Hematopoietic multipotent progenitor cell treated with erythropoietin and hydrocortisone succinate and interleukin-3 and kit ligand, for 4 days (in vitro differentiated cells): Measurements from ENCODE around the gene TMC6.
A peak's percentile ranks its signal among the peaks of the same experiment; 100 is the strongest.
"Not testable (repeated sequence)": the region's sequence is repeated elsewhere in the genome, so short reads cannot be mapped to it uniquely, and the experiment has no call there.

Source experiments
- DNase-seq: peaks from one replicate; pipeline ENCODE4 v3.0.0-alpha.2; 2015

Gene TMC6

DNA sequence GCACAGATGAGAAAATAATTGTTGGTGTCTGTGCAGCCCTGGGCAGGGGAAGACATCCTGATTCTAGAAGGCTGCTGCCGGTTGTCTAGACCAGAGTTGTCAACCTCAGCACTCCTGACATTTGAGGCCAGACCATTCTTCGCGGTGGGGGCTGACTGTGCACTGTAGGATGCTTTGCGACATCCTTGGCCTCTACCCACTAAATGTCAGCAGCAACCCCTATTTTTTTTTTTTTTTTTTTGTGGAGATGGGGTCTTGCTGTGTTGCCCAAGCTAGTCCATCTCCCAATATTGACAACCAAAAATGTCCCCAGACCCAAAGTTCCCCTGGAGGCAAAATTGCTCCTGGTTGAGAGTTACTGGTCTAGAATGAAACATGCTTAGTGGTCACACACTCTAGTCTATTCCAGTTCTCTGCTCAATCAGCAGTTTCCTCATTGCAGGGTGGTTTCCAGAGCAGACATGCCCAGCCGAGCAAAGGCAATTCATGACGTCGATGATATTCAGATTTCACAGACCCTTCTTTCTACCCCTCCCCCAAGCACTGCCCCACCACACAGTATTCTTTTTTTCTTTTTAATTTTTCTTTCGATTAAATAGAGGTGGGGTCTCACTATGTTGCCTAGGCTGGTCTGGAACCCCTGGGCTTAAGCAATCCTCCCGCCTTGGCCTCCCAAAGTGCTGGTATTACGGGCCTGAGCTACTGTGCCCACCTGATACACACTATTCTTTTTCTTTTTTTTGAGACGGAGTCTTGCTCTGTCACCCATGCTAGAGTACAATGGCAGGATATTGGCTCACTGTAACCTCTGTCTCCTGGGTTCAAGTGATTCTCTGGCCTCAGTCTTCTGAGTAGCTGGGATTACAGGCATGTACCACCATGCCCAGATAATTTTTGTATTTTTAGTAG lies 26.6 kb upstream of the TMC6 start:
- peak; percentile 86 for DNase-seq

DNA sequence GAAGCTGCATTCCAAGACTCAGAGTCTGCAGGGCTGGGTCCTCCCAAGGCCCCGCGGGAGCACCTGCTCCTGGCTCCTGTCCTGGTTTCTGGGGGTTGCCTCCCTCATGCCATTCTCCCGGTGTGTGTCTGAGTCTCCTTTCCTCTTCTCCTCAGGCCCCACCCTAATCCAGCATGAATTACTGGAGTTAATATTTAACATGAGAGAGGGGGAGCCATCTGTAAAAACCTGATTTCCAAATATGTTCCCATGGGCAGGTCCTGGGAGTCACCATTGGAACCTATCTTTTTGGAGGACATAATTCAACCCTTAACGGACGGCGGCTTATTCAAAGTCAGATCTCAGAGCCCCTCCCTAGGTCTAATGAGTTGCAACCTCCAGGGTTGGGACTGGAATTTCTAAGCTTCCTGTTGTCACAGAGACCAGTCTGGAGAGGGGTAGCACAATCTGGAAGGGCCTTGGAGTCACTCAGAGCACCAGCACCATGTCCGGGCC lies 23.0 kb upstream of the TMC6 start:
- DNase-seq: no peak

DNA sequence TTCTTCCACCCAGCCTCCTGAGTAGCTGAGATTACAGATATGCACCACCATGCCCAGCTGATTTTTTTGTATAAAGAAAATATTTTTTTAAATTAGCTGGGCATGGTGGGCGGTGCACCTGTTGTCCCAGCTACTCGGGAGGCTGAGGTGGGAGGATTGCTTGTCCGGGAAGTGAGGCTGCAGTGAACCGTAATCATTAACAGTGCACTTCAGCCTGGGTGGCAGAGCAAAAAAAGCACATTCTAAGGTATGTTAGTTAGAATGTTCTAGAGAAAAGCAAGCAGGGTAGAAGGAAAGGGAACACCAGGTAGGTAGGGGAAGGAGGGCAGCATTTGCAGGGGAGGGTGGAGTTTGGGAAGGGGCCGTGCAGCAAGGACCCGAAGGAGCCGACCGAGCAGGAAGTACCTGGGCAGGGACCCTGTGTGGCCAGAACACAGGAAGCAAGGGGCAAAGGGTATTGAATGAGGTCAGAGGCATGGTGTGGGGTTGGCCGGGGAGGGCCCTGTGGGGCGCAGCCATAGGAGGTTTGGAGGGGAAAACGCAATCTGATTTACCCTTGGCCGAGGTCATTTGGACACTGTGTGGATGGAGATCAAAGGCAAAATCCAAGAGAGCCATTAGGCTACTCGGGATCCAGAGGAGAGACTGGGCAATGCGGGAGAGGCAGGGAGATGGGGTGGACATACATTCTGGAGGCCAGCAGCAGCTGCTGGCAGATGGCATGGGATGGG lies 19.9 kb upstream of the TMC6 start:
- DNase-seq: no peak

DNA sequence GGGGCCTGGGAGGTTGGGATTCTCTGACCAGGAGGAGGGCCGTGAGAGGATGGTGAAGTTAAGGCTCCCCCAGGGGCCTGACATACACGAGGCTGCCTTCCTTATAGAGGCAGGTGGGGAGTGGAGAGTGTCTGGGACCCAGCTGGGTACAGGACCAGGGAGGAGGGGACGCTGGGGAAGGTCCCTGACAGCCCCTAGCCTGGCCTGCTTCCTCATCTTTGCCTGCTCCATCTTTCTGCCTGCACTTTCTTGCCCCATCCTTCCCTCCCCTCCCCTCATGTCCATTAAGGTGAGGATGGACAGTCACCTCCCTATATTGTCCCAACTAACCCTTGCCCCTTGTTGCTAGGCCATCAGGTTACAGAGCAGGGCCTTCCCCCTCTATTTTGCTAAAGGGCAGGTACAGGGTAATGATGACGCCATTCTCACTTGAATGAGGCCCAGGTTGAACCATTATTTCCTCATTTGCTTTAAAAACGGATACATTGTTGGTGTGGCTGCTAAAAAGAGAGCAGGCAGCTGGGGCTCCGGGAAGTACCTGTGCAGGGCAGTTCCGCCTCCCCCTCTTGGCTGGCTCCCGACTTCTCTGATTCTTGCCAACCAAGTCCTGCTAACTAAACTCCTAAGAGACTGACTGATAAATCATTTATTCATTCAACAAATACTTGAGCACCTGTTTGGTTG lies 18.9 kb upstream of the TMC6 start:
- DNase-seq: no peak

DNA sequence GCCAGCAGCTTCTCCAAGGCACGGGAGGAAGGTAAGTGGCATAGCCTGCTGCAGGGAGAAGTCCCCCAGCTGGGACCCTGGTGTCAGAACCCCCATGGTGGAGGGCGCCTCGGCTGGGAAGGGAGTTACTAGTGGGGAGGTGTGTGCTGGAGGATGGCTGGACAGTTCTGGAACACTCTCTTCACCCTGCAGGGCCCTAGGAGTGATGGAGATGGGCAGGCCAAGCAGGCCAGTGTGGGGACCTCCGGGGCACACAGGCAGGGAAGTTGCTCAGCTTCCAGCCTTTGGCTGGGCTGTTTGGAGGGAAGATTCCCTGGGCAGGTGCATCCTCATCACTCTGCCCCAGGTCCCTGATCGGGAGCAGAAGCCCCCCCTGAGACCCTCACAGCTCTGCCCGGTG lies 18.3 kb upstream of the TMC6 start:
- no peak for DNase-seq

DNA sequence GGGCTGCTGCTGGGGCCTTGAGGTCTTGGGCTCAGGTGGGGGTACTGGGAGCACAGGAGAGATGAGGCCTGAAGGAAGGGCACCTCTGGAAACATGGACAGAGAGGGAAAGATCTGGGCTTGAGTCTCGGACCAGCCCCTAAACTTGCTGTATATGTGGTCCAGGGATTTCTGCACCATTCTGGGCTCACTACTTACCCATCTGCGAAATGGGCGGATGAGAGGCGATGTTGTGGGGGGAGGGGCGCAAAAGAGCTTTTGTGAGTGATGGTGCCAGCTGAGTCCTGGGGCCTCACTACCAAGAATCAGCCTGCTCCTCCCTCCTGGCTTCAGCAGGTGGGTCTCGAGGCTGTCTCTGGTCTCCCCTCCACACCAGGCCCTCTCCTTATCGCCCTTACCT lies 17.9 kb upstream of the TMC6 start:
- DNase-seq: no peak

DNA sequence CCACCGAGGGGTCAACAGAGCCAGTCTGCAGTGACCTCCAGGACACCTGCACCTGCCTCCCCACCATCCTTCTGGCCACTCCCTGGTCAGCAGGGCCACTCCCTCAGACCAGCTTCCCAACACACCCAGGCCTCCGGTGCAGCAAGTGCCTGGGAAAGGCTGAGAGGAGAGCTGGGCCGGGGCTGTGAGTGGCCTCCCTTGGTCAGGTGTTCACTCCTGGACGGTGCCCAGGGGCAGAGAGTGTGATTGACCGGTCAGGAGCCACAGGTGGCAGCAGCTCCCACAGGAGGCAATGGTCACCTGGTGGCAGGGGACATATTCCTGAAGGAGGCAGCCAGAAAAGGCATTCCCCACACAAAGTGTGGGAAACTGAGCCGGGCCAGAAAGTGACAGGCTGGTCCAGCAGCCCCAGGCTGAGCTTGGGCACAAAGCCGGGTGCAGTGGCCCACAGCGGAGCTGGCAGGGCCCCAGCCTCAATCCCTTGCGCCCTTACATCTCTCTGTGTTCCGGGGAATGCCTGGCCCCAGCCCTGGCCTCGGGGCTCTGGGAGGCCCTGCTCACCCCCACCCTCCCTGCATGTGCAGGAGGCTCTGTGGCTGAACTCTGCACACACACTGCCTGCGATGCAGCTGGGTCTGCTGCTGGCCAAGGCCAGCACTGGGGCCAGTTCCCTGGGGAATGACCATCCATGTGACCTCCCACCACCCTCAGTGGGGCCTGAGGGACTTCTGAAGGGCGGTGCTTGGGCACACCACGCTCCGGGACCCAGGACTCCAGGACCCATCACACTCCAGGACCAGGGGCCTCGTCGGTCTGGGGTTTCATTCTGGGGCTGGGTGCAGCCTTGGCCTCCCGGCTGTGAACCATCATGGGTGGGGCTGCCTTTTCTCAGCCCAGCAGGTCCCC lies 16.4 kb upstream of the TMC6 start:
- no peak for DNase-seq

DNA sequence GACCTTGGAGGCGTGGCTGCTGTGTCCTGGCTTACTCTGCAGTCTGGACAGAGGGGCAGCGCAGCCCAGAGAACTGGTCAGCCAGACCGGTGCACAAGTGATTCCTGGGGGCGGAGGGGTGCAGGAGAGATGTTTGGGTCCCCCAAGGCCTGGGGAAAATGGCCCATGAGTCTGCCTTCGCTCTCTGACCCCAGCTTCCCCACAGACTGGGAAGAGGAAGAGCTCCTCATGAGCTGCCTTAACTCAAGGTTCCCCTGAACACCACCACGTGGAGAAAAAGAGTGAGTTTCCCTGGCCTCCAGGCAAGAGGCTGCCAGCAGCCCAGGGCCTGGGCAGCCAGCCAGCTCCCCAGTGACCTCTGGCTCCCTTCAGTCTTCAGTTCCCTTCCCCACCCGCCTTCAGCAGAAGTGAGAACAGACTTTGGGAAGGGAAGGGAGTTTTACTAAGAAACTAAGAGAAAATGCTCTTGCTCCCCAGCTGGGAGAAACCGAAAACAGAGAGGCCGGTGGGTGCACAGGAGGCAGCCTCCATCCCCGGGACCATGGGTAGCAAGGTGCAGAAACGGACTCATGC lies 15.7 kb upstream of the TMC6 start:
- DNase-seq: peak; percentile 91

DNA sequence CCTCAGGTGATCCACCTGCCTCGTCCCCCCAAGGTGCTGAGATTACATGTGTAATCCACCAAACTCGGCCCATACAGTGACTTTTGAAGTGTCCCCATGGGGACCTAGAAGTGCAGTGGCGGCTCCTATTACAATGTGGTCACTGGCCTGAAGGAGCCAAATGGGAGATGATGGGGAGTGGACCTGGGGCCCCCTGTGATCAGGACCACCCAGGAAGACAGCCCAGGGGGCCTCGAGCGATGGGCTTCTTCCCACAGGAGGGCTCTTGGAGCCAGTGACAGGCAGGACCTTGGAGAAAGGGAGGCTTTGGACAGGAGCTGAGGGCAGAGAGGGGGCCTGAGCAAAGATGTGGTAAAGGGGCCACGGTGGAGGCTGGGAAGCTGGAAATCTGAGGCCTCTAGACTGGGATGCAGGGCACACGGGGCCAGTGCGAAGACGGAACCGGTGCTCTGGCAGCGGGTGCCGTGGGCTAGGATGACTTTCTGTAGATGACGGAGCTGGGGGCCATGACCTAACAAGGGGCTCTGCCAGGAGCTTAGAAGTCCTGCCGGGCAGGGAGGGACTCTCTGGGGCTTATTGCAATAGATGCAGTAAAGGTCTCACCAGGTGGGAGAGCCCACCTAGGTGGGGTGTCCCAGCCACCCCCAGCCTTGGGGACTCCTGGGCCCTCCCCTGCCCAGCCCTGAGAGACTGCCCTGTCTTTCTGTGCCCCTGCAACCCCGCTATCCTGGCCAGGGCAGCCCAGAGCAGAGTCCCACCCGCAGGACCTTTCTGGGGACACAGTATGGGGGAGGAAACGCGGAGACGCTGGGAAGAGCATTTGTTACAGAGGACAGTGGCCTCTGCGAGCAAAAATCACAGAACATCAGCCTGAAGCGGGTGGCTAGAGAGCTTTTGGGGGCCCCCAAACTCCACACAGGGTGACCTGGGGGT lies 14.9 kb upstream of the TMC6 start:
- DNase-seq: no peak

DNA sequence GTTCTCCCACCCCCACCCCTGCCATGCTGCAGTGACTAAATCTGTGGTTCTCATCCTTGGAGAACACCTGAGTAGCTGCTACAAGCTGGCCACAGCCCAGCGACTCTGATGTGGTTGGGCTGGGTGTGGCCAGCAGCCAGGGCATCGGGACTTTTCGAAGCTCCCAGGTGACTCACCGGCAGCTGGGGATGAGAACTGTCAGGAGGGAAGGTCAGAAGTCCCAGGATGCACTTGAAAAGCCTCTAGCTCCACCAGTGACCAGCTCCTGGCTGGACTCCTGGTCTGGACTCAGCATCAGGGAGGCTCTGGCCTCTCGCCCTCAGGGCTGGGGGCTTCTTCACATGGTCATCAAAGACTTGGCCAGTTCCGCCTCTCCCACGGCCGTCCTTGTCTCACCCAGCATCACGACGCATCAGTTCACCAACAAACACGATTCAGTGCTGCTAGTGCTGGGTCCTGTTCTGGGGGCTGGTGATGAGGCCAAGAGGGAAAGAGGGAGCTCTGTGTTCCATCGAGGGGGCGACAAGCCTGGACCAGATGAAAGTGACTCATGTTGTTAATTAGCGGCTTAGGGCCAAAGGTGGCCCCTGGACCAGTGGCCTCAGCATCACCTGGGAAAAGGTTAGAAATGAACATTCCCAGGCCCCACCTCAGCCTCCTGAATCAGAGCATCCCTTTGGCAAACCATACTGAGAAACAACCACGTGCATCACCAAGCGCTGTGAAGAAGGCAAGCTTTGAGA lies 13.7 kb upstream of the TMC6 start:
- no peak for DNase-seq

DNA sequence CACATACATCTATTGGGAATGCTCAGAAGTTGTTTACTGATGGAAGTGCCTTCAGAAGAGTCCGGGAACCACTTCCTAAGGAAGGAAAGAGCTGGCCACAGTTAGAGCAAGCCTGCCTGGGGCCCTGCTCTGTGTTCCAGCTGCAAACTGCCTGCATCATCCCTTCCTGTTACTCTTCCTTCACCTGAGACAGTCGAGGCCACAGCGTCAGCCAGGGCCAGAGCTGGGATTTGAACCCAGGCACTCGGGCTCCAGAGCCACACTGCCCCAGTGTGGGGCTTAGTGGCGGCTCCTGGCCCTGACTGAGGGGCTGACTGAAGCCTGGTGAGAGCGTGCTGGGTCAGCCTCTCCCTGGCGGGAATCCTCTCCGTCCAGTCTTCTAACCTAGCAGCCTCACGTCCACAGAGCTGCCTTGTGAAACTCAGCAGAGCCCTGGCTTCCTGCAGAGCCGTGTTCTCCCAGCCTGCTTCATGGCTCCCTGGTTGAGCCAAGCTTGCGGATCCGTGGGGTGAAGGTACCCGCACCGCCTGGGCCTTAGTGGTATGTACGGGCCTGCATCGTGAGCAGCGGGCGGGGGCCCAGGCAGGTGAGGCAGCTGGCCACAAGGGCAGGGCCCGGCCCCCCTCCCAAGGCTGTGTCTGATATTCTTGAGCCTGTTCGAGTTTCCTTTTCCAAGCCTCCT lies 13.0 kb upstream of the TMC6 start:
- no peak for DNase-seq

DNA sequence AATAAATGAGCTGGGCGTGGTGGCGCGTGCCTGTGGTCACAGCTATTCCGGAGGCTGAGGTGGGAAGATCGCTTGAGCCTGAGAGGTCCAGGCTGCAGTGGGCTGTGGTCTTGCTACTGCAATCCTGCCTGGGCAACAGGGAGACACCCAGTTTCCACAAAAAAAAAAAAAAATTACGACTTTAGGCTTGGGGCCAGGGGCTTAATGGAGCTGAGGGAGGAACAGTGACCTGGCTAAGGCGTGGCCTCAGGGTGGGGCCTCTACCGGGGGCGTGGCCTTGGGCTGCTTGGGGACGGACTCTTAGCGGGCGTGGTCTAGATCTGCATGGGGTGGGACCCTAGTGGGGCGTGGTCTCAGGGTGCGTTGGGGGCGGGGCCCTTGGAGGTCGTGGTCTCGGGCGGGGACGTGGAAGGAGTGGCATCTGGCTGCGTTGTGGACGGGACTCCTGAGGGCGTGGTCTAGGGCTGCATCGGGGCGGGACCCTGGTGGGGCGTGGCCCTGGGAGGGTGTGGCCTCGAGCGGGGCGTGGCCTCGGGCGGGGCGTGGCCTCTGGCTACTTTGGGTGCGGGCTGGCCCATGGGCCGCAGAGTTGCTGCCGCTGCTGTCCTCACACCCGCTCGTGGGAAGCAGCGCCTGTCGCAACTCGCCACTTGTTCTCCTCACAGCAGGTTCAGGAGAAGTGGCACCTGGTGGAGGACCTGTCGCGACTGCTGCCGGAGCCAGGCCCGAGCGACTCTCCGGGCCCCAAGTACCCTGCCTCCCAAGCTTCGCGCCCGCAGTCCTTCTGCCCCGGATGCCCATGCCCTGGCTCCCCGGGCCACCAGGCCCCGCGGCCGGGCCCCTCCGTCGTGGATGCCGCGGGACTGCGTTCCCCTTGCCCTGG lies 11.9 kb upstream of the TMC6 start:
- DNase-seq: peak; percentile 100

DNA sequence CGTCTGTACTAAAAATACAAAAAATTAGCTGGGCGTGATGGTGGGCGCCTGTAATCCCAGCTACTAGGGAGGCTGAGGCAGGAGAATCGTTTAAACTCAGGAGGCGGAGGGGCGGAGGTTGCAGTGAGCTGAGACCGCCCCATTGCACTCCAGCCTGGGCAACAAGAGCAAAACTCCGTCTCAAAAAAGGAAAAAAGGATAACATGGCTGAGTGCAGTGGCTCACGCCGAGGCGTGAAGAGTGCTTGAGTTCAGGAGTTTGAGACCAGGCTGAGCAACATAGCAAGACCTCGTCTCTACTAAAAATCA lies 11.3 kb upstream of the TMC6 start:
- not testable (repeated sequence) for DNase-seq

DNA sequence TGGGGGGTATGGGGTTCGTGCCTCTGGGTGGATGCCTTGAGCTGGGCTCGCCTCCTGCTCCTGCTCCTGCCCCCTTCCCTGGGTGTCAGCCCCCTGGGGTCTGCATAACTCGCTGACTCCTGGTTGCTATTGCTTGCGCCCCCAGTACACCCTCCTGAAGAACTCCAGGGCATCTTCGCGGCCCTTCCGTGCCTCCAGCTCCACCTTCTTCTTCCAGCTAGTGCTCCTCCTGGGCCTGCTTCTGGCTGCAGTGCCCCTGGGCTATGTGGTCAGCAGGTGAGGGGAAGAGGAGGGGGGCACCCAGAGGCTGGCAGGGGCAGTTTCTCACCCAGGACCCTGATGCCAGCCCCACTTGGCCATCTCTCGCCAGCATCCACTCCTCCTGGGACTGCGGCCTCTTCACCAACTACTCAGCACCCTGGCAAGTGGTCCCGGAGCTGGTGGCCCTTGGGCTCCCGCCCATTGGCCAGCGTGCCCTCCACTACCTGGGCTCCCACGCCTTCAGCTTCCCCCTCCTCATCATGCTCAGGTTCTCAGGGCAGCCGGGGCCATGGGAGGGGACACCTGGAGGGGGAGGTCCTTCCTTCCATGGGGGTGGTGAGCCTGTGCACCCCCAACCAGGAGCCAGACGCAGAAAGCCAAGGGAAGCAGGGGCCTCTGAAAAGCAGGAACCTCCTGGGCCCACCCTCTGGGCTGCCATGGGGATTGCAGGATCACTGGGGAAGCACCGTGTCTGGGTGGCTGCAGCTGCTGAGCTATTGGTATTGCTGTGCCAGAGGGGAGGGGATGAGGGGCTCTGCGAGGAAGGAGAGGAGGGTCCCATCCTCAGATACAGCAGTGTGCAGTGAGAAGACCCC lies 9.9 kb upstream of the TMC6 start:
- no peak for DNase-seq

DNA sequence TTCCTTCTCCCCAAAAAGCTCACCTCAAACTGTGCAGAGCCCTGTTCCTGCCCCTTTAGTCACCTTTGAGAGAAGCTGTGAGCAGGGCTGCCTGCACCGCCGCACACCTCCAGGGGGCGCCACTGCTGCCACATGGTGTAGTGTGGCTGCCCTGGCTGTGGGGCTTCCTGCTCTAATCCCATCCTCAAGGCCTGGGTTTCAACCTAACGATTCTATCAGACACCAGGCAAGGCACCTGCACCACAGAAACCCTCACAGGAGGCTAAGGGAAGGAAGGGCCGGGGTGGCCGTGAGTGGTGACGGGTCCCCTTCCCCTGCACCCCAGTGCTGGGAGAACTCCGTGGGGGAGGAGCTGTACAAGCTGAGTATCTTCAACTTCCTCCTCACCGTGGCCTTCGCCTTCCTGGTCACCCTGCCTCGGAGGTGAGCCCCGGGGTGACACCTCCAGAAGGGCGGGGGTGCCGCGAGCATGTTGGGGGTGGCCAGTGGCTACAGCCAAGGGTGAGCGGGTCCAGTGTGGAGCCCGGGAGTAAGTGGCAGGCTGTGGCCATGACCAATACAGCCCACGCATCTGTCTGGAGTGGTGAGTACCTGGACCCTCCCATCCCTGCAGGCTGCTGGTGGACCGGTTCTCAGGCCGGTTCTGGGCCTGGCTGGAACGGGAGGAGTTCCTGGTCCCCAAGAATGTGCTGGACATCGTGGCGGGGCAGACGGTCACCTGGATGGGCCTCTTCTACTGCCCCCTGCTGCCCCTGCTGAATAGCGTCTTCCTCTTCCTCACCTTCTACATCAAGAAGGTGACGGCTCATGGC lies 9.0 kb upstream of the TMC6 start:
- peak; percentile 71 for DNase-seq

DNA sequence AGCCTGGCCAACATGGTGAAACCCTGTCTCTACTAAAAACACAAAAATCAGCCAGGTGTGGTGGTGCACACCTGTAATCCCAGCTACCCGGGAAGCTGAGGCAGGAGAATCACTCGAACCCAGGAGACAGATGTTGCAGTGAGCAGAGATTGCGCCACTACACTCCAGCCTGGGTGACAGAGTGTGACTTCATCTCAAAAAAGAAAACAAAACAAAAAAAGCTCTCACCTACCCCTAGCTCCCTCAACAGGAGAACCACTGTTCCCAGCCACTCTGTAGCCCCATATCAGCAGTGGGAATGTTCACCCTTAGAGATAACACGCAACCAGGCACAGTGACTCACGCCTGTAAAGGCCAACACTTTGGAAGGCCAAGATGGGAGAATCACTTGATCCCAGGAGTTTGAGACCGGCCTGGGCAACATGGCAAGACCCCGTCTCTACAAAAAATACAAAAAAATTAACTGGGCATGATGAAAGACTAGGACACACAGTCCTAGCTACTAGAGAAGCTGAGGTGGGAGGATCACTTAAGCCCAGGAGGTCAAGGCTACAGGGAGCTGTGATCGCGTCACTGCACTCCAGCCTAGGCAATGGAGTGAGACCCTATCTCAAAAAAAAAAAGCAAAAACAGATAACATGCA lies 7.4 kb upstream of the TMC6 start:
- no peak for DNase-seq
